ENCODE results near the gene FAM180A.

DNA sequence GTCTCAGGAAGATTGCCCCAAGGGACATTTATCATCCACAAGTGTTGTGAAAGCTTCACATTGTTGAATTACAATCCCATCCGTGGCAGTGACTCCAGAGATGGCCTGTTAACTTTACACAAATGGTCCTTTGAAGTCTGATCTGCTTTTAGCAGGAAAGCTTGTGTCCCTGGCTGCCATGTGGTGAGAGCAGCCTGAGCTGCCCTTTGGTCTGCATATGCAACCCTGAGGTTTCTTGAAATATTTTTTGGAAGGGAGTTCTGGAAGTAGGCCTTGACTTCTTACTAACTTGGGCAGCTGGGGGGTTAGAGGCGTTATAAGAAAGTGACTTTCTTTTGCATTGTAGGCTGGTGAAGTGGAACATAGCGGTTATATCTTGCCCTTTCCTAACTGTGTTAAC lies 41.3 kb upstream of the FAM180A start:
- TF ChIP-seq CTCF (conservative IDR thresholded peaks at IDR 0.05; ENCODE audit: low read depth in 2 of 2) (no peak), REST (IDR thresholded peaks at IDR 0.05; ENCODE audit: unreplicated experiment) (no peak), CREB1 (CRISPR knock-in tag; IDR thresholded peaks at IDR 0.05; ENCODE audit: low read depth) (no peak), ETS1 (IDR thresholded peaks at IDR 0.05) (no peak), EZH2 (IDR thresholded peaks at IDR 0.05; ENCODE audit: low read depth, unreplicated experiment) (no peak), POLR2AphosphoS5 (IDR thresholded peaks at IDR 0.05; ENCODE audit: low read depth) (no peak), EZH2phosphoT487 (IDR thresholded peaks at IDR 0.05; ENCODE audit: unreplicated experiment) (no peak), ZNF114 (CRISPR knock-in tag; IDR thresholded peaks at IDR 0.05) (no peak), JUNB (IDR thresholded peaks at IDR 0.05; ENCODE audit: unreplicated experiment) (no peak), STAT1 (IDR thresholded peaks at IDR 0.05; ENCODE audit: unreplicated experiment) (no peak), NANOG (IDR thresholded peaks at IDR 0.05; ENCODE audit: borderline replicate concordance) (no peak)
- TF ChIP-seq, protein P1, sequence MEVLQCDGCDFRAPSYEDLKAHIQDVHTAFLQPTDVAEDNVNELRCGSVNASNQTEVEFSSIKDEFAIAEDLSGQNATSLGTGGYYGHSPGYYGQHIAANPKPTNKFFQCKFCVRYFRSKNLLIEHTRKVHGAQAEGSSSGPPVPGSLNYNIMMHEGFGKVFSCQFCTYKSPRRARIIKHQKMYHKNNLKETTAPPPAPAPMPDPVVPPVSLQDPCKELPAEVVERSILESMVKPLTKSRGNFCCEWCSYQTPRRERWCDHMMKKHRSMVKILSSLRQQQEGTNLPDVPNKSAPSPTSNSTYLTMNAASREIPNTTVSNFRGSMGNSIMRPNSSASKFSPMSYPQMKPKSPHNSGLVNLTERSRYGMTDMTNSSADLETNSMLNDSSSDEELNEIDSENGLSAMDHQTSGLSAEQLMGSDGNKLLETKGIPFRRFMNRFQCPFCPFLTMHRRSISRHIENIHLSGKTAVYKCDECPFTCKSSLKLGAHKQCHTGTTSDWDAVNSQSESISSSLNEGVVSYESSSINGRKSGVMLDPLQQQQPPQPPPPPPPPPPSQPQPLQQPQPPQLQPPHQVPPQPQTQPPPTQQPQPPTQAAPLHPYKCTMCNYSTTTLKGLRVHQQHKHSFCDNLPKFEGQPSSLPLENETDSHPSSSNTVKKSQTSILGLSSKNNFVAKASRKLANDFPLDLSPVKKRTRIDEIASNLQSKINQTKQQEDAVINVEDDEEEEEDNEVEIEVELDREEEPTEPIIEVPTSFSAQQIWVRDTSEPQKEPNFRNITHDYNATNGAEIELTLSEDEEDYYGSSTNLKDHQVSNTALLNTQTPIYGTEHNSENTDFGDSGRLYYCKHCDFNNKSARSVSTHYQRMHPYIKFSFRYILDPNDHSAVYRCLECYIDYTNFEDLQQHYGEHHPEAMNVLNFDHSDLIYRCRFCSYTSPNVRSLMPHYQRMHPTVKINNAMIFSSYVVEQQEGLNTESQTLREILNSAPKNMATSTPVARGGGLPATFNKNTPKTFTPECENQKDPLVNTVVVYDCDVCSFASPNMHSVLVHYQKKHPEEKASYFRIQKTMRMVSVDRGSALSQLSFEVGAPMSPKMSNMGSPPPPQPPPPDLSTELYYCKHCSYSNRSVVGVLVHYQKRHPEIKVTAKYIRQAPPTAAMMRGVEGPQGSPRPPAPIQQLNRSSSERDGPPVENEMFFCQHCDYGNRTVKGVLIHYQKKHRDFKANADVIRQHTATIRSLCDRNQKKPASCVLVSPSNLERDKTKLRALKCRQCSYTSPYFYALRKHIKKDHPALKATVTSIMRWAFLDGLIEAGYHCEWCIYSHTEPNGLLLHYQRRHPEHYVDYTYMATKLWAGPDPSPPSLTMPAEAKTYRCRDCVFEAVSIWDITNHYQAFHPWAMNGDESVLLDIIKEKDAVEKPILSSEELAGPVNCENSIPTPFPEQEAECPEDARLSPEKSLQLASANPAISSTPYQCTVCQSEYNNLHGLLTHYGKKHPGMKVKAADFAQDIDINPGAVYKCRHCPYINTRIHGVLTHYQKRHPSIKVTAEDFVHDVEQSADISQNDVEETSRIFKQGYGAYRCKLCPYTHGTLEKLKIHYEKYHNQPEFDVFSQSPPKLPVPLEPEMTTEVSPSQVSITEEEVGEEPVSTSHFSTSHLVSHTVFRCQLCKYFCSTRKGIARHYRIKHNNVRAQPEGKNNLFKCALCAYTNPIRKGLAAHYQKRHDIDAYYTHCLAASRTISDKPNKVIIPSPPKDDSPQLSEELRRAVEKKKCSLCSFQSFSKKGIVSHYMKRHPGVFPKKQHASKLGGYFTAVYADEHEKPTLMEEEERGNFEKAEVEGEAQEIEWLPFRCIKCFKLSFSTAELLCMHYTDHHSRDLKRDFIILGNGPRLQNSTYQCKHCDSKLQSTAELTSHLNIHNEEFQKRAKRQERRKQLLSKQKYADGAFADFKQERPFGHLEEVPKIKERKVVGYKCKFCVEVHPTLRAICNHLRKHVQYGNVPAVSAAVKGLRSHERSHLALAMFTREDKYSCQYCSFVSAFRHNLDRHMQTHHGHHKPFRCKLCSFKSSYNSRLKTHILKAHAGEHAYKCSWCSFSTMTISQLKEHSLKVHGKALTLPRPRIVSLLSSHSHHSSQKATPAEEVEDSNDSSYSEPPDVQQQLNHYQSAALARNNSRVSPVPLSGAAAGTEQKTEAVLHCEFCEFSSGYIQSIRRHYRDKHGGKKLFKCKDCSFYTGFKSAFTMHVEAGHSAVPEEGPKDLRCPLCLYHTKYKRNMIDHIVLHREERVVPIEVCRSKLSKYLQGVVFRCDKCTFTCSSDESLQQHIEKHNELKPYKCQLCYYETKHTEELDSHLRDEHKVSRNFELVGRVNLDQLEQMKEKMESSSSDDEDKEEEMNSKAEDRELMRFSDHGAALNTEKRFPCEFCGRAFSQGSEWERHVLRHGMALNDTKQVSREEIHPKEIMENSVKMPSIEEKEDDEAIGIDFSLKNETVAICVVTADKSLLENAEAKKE (CRISPR knock-in tag; IDR thresholded peaks at IDR 0.05) = no peak
